BLaER1 treated with 17β-estradiol and CSF1 and Interleukin-3, amounts not matched to agents 10 nM and 100 nM (cell line): ENCODE results near the gene FILIP1.

Experiments used
- H3K27ac ChIP-seq, 11 experiments: shearing (Covaris generic); formaldehyde crosslinking; 2 replicates each; pipeline ENCODE4 v1.8.1; 2022
- H3K27me3 ChIP-seq, 11 experiments: shearing (Covaris generic); formaldehyde crosslinking; 2 replicates each; pipeline ENCODE4 v1.8.1; 2022
- H3K36me3 ChIP-seq, 11 experiments: shearing (Covaris generic); formaldehyde crosslinking; 2 replicates each; pipeline ENCODE4 v1.8.1; 2022
- H3K4me1 ChIP-seq, 10 experiments: shearing (Covaris generic); formaldehyde crosslinking; 2 replicates each; pipeline ENCODE4 v1.8.1; 2022
- H3K4me2 ChIP-seq, 11 experiments: shearing (Covaris generic); formaldehyde crosslinking; 2 replicates each; pipeline ENCODE4 v1.8.1; 2022
- H3K4me3 ChIP-seq, 10 experiments: shearing (Covaris generic); formaldehyde crosslinking; 2 replicates each; pipeline ENCODE4 v1.8.1; 2022
- H3K9ac ChIP-seq, 11 experiments: shearing (Covaris generic); formaldehyde crosslinking; 2 replicates each; pipeline ENCODE4 v1.8.1; 2022
- H3K9me3 ChIP-seq, 11 experiments: shearing (Covaris generic); formaldehyde crosslinking; replicated peaks in 1 of 11; 2 replicates each; pipeline ENCODE4 v1.8.1; 2022
- H4K20me1 ChIP-seq, 11 experiments: shearing (Covaris generic); formaldehyde crosslinking; 2 replicates each; pipeline ENCODE4 v1.8.1; 2022
- Cebpa-rat ChIP-seq, 11 experiments: shearing (Covaris generic); IDR thresholded peaks; 2 replicates each; pipeline ENCODE4 v1.8.1; 2022

FILIP1 gene

GRCh38 chr6:75261299-75261698, 232.3 kb downstream of the FILIP1 start:
- no peaks in the 10 kb centered on the region for H3K9me3 ChIP-seq
- H3K4me1 ChIP-seq = no peaks in the 10 kb centered on the region
- H3K27ac ChIP-seq = no peak overlapping the region
- peaks cover 0 to 73% (median 16%) of the 10 kb centered on the region in 11 experiments; a peak in 10 of 22 replicates for H4K20me1 ChIP-seq
- no peak overlapping the region for H3K4me3 ChIP-seq
- no peaks in the 10 kb centered on the region for H3K27me3 ChIP-seq
- H3K9ac ChIP-seq = no peak overlapping the region
- H3K4me2 ChIP-seq = no peak overlapping the region
- peaks cover 81 to 95% (median 93%) of the 10 kb centered on the region in 11 experiments for H3K36me3 ChIP-seq
- TF ChIP-seq Cebpa-rat (IDR thresholded peaks at IDR 0.05) = no peak

- H3K4me1 ChIP-seq = no peaks in the 10 kb centered on the region
- TF ChIP-seq Cebpa-rat (IDR thresholded peaks at IDR 0.05) = no peak
- no peak overlapping the region for H3K4me2 ChIP-seq
- H3K27me3 ChIP-seq = no peaks in the 10 kb centered on the region
- no peak overlapping the region for H3K4me3 ChIP-seq
- H3K27ac ChIP-seq = no peak overlapping the region
- H4K20me1 ChIP-seq = peaks cover 0 to 36% (median 2%) of the 10 kb centered on the region in 11 experiments; a peak in 9 of 22 replicates
- H3K36me3 ChIP-seq = peaks cover 75 to 96% (median 88%) of the 10 kb centered on the region in 11 experiments
- no peak overlapping the region for H3K9ac ChIP-seq
- no peaks in the 10 kb centered on the region for H3K9me3 ChIP-seq
Observed at GRCh38 chr6:75257343-75258087, 236.1 kb downstream of the FILIP1 start.

- Histone ChIP-seq H3K4me2 (no peak overlapping the region), H3K9me3 (no peaks in the 10 kb centered on the region), H3K9ac (no peak overlapping the region), H3K4me3 (no peak overlapping the region), H4K20me1 (peaks cover 0 to 4% (median 0%) of the 10 kb centered on the region in 11 experiments; a peak in 1 of 22 replicates), H3K4me1 (no peaks in the 10 kb centered on the region), H3K27me3 (no peaks in the 10 kb centered on the region), H3K36me3 (peaks cover 13 to 29% (median 19%) of the 10 kb centered on the region in 11 experiments), H3K27ac (no peak overlapping the region)
- TF ChIP-seq Cebpa-rat (IDR thresholded peaks at IDR 0.05) = no peak
Observed at GRCh38 chr6:75250552-75250951, 243.0 kb downstream of the FILIP1 start.

- H3K27me3 ChIP-seq = no peaks in the 10 kb centered on the region
- H3K4me2 ChIP-seq = no peak overlapping the region
- no peak overlapping the region for H3K4me3 ChIP-seq
- no peak overlapping the region for H3K27ac ChIP-seq
- H3K4me1 ChIP-seq = peaks cover 0 to 3% (median 0%) of the 10 kb centered on the region in 10 experiments; a peak in 1 of 20 replicates
- H3K9ac ChIP-seq = no peak overlapping the region
- H3K36me3 ChIP-seq = peaks cover 7 to 22% (median 14%) of the 10 kb centered on the region in 11 experiments
- TF ChIP-seq Cebpa-rat (IDR thresholded peaks at IDR 0.05) = no peak
- H4K20me1 ChIP-seq = peaks cover 0 to 4% (median 0%) of the 10 kb centered on the region in 11 experiments; a peak in 1 of 22 replicates
- no peaks in the 10 kb centered on the region; a peak in 1 of 22 replicates for H3K9me3 ChIP-seq
Observed at GRCh38 chr6:75249837-75250236, 243.8 kb downstream of the FILIP1 start.

GRCh38 chr6:75246386-75246785, 247.2 kb downstream of the FILIP1 start:
- Histone ChIP-seq H3K9me3 (peaks cover 0 to 5% (median 0%) of the 10 kb centered on the region in 11 experiments; a peak in 3 of 22 replicates), H3K27ac (no peak overlapping the region), H3K36me3 (peaks cover 0 to 12% (median 5%) of the 10 kb centered on the region in 11 experiments; a peak in 17 of 22 replicates), H3K9ac (no peak overlapping the region), H3K4me1 (peaks cover 2 to 25% (median 16%) of the 10 kb centered on the region in 10 experiments; a peak in 18 of 20 replicates), H3K4me3 (no peak overlapping the region), H4K20me1 (peaks cover 0 to 6% (median 0%) of the 10 kb centered on the region in 11 experiments; a peak in 6 of 22 replicates), H3K4me2 (no peak overlapping the region), H3K27me3 (no peaks in the 10 kb centered on the region)
- no peak for TF ChIP-seq Cebpa-rat (IDR thresholded peaks at IDR 0.05)

- H3K27me3 ChIP-seq = no peaks in the 10 kb centered on the region
- peak overlapping the region; percentile 83 to 93 (median 88) for H3K9ac ChIP-seq
- H3K4me2 ChIP-seq = peak overlapping the region; percentile 52 to 80 (median 70)
- peak overlapping the region; percentile 75 to 92 (median 85) for H3K4me3 ChIP-seq
- peak overlapping the region; percentile 84 to 95 (median 91) for H3K27ac ChIP-seq
- H3K4me1 ChIP-seq = peaks cover 4 to 31% (median 17%) of the 10 kb centered on the region in 10 experiments; a peak in 18 of 20 replicates
- no peak for TF ChIP-seq Cebpa-rat (IDR thresholded peaks at IDR 0.05)
- H4K20me1 ChIP-seq = peaks cover 0 to 25% (median 10%) of the 10 kb centered on the region in 11 experiments; a peak in 9 of 22 replicates
- peaks cover 0 to 5% (median 0%) of the 10 kb centered on the region in 11 experiments; a peak in 3 of 22 replicates for H3K9me3 ChIP-seq
- H3K36me3 ChIP-seq = peaks cover 12 to 33% (median 27%) of the 10 kb centered on the region in 11 experiments
Observed at GRCh38 chr6:75244063-75244584, 249.5 kb downstream of the FILIP1 start.

- Histone ChIP-seq H3K9me3 (peaks cover 0 to 5% (median 0%) of the 10 kb centered on the region in 11 experiments; a peak in 3 of 22 replicates), H3K9ac (peak within 1 kb of the TSS; percentile 83 to 93 (median 88)), H4K20me1 (peaks cover 0 to 28% (median 10%) of the 10 kb centered on the region in 11 experiments; a peak in 9 of 22 replicates), H3K4me1 (peaks cover 4 to 31% (median 17%) of the 10 kb centered on the region in 10 experiments; a peak in 18 of 20 replicates), H3K4me2 (peak within 1 kb of the TSS; percentile 53 to 88 (median 70)), H3K4me3 (peak within 1 kb of the TSS; percentile 75 to 92 (median 85)), H3K27me3 (no peaks in the 10 kb centered on the region), H3K36me3 (peaks cover 18 to 39% (median 33%) of the 10 kb centered on the region in 11 experiments), H3K27ac (peak within 1 kb of the TSS; percentile 84 to 95 (median 91))
- TF ChIP-seq Cebpa-rat (IDR thresholded peaks at IDR 0.05) = no peak
Observed at GRCh38 chr6:75243333-75244062, 250.1 kb downstream of the FILIP1 start, which contains the start of gene COX7A2. COX7A2 (minus strand) TSS chr6:75243801; CDS start chr6:75243734, 67 bp downstream.
